Measurements from ENCODE around the gene CATSPERB. TPM values are rescaled to one million over a fixed set of nuclear protein-coding genes. Genes with fewer than 3 reads are reported as not detected.

Gene CATSPERB
- total and polyA plus RNA-seq, 10 of the 15 experiments (the other 5 are each of a cell fraction or from before 2014, with no cell fraction given), result not detected

- peaks cover 0 to 1% of the 10 kb centered on the region in 2 experiments; a peak in 3 of 4 replicates for H3K27me3 ChIP-seq (replicated peaks in 1 of 2; ENCODE audit: control insufficient read depth in 2 of 2, insufficient read depth in 2 of 2, low read length in 1 of 2)
- intact Hi-C loops (cut with micrococcal nuclease; ENCODE audit: unreplicated experiment), result no loop called here
- DNase-seq (ENCODE audit: low read depth, low spot score) (no peak), ATAC-seq (no peak), FAIRE-seq (no peak)
- POLR2A ChIA-PET, result no interaction called here
- H3K79me2 ChIP-seq (ENCODE audit: control insufficient read depth, insufficient read depth, low read length), result no peaks in the 10 kb centered on the region
- H3K27ac ChIP-seq (ENCODE audit: control insufficient read depth, insufficient read depth), result no peak overlapping the region
- SMC1A ChIA-PET (ENCODE audit: uncharacterized antibody, unreplicated experiment), result interaction anchor here (0.6 kb wide), 1 partner anchor 291 kb away, joined by 3 read pairs; no protein-coding TSS in a partner anchor
- no peak overlapping the region for H3K4me2 ChIP-seq (ENCODE audit: control insufficient read depth, insufficient read depth)
- H3K9me3 ChIP-seq (replicated peaks; ENCODE audit: control insufficient read depth, insufficient read depth, low read length), result no peaks in the 10 kb centered on the region
- BruUV-seq (replicated peaks), result no TSS peak
- H4K20me1 ChIP-seq (ENCODE audit: control insufficient read depth, insufficient read depth), result no peaks in the 10 kb centered on the region
- 28% methylated on average over 3 of the region's 3 CpGs for WGBS (ENCODE audit: insufficient coverage, insufficient replicate concordance, low lambda C conversion rate, missing lambda C conversion rate)
- H3K4me1 ChIP-seq (ENCODE audit: control insufficient read depth, insufficient read depth, low read length), result no peaks in the 10 kb centered on the region
- CTCF ChIA-PET, result no interaction called here
- in situ Hi-C loops (cut with MboI), result no loop called here
- H3K9ac ChIP-seq (ENCODE audit: control insufficient read depth, insufficient read depth, low read length), result no peak overlapping the region
- H3K4me3 ChIP-seq, result no peak overlapping the region
- no peak for TF ChIP-seq PAX8 (IDR thresholded peaks at IDR 0.05)
- TF ChIP-seq CEBPB (IDR thresholded peaks at IDR 0.05; ENCODE audit: borderline replicate concordance in 1 of 2, low read depth in 2 of 2, low read length in 2 of 2), result no peak
- H2AFZ ChIP-seq (ENCODE audit: control insufficient read depth, low read depth, low read length), result no peak overlapping the region
- H3K36me3 ChIP-seq (ENCODE audit: control insufficient read depth in 2 of 2, insufficient read depth in 2 of 2, low read length in 1 of 2), result no peaks in the 10 kb centered on the region
- RAD21 ChIA-PET (ENCODE audit: unreplicated experiment), result no interaction called here
These were observed 198.3 kb downstream of the CATSPERB start for GRCh38 chr14:91533623-91534022.

Small RNAs within 50 kb of the gene (small RNA-seq; reads per million reads assigned to genes)
- gene AL133373.1 (not detected), gene POLR3GP1 (not detected), gene RF00012 (not detected)

Other genes with a start within 250 kb of the CATSPERB start
- 66.6 and 69.4 TPM in 2 replicates for gene PPP4R3A, start 221.8 kb downstream of the CATSPERB start, total RNA-seq (2014; rRNA removed)
- 89.8 and 92.1 TPM in 2 replicates for gene PPP4R3A, start 221.8 kb downstream of the CATSPERB start, total RNA-seq (2014; rRNA removed; fragmentation: Illumina TruSeq; extraction: Trizol)
- gene PPP4R3A, start 221.8 kb downstream of the CATSPERB start, total RNA-seq (2021), result 74.5 and 85.1 TPM in 2 replicates
- 66.5 and 80.9 TPM in 2 replicates for gene PPP4R3A, start 221.8 kb downstream of the CATSPERB start, polyA plus RNA-seq (2011; rRNA removed)
- 97.8 and 125 TPM in 2 replicates for gene PPP4R3A, start 221.8 kb downstream of the CATSPERB start, polyA plus RNA-seq (2014; fragmentation: Illumina TruSeq; extraction: Trizol)
- gene PPP4R3A, start 221.8 kb downstream of the CATSPERB start, polyA plus RNA-seq (2014; fragmentation: Nextera tagmentation; extraction: Ambion mirVana), result 10 to 100 TPM; 19.4 to 28.2 TPM
- gene PPP4R3A, start 221.8 kb downstream of the CATSPERB start, polyA plus RNA-seq (2014; rRNA removed), result 59.3 and 61.2 TPM in 2 replicates
- gene PPP4R3A, start 221.8 kb downstream of the CATSPERB start, polyA plus RNA-seq (2016; fragmentation: Nextera tagmentation; extraction: Ambion mirVana), result 10 to 100 TPM; 41.8 to 58.9 TPM
- gene TC2N, start 135.4 kb upstream of the CATSPERB start, total RNA-seq (2014; rRNA removed), result 0.23 and 0.49 TPM in 2 replicates
- gene TC2N, start 135.4 kb upstream of the CATSPERB start, total RNA-seq (2014; rRNA removed; fragmentation: Illumina TruSeq; extraction: Trizol), result 0.74 and 0.76 TPM in 2 replicates
- 1.4 and 1.6 TPM in 2 replicates for gene TC2N, start 135.4 kb upstream of the CATSPERB start, total RNA-seq (2021)
- gene TC2N, start 135.4 kb upstream of the CATSPERB start, polyA plus RNA-seq (2011; rRNA removed), result 0.65 and 1.1 TPM in 2 replicates
- 0.71 and 1.2 TPM in 2 replicates for gene TC2N, start 135.4 kb upstream of the CATSPERB start, polyA plus RNA-seq (2014; fragmentation: Illumina TruSeq; extraction: Trizol)
- gene TC2N, start 135.4 kb upstream of the CATSPERB start, polyA plus RNA-seq (2014; fragmentation: Nextera tagmentation; extraction: Ambion mirVana), result under 1 TPM; 0.15 to 0.23 TPM
- 0.38 and 0.49 TPM in 2 replicates for gene TC2N, start 135.4 kb upstream of the CATSPERB start, polyA plus RNA-seq (2014; rRNA removed)
- gene TC2N, start 135.4 kb upstream of the CATSPERB start, polyA plus RNA-seq (2016; fragmentation: Nextera tagmentation; extraction: Ambion mirVana), result under 1 TPM; 0.16 to 0.31 TPM
- 0.05 and 0.45 TPM in 2 replicates for gene FBLN5, start 215.6 kb upstream of the CATSPERB start, total RNA-seq (2014; rRNA removed)
- 0.13 and 0.14 TPM in 2 replicates for gene FBLN5, start 215.6 kb upstream of the CATSPERB start, total RNA-seq (2014; rRNA removed; fragmentation: Illumina TruSeq; extraction: Trizol)
- gene FBLN5, start 215.6 kb upstream of the CATSPERB start, total RNA-seq (2021), result 0.28 and 0.64 TPM in 2 replicates
- gene FBLN5, start 215.6 kb upstream of the CATSPERB start, polyA plus RNA-seq (2011; rRNA removed), result 0.43 and 0.64 TPM in 2 replicates
- 0.16 and 0.22 TPM in 2 replicates for gene FBLN5, start 215.6 kb upstream of the CATSPERB start, polyA plus RNA-seq (2014; fragmentation: Illumina TruSeq; extraction: Trizol)
- under 1 TPM; 0.03 to 0.13 TPM for gene FBLN5, start 215.6 kb upstream of the CATSPERB start, polyA plus RNA-seq (2014; fragmentation: Nextera tagmentation; extraction: Ambion mirVana)
- gene FBLN5, start 215.6 kb upstream of the CATSPERB start, polyA plus RNA-seq (2014; rRNA removed), result 0.11 and 0.26 TPM in 2 replicates
- under 1 TPM; 0.23 to 0.29 TPM for gene FBLN5, start 215.6 kb upstream of the CATSPERB start, polyA plus RNA-seq (2016; fragmentation: Nextera tagmentation; extraction: Ambion mirVana)

All from GM12878 (cell line).